ENCODE results near the gene FCAR.
"Not testable (repeated sequence)": the region's sequence is repeated elsewhere in the genome, so short reads cannot be mapped to it uniquely, and the experiment has no call there.

The FCAR gene

GRCh38 chr19:54873990-54874389 lies at the start of gene FCAR:
FCAR (plus strand) TSS chr19:54874235; CDS start chr19:54874290, 55 bp downstream.
- no peak within 1 kb of the TSS for H3K27ac ChIP-seq (ENCODE audit: low read length)
- H3K9me3 ChIP-seq (ENCODE audit: control insufficient read depth, low read depth, low read length), result peaks cover 4% of the 10 kb centered on the region
- H3K4me3 ChIP-seq (ENCODE audit: low read length), result no peak within 1 kb of the TSS
- no peak within 1 kb of the TSS for H3K9ac ChIP-seq (ENCODE audit: low read length)
- H3K27me3 ChIP-seq (ENCODE audit: control insufficient read depth, insufficient read depth, low read length), result no peaks in the 10 kb centered on the region
- H3K4me1 ChIP-seq (ENCODE audit: control insufficient read depth, low read depth, low read length), result no peaks in the 10 kb centered on the region
- no peaks in the 10 kb centered on the region for H3K36me3 ChIP-seq (ENCODE audit: control insufficient read depth, low read depth, low read length)

GRCh38 chr19:54824416-54824815 lies 49.6 kb upstream of the FCAR start:
- not testable (repeated sequence) for H3K27me3 ChIP-seq (ENCODE audit: control insufficient read depth, insufficient read depth, low read length); H3K4me3 ChIP-seq (ENCODE audit: low read length); H3K27ac ChIP-seq (ENCODE audit: low read length); H3K4me1 ChIP-seq (ENCODE audit: control insufficient read depth, low read depth, low read length); H3K36me3 ChIP-seq (ENCODE audit: control insufficient read depth, low read depth, low read length); H3K9ac ChIP-seq (ENCODE audit: low read length)
- peaks cover 12% of the 10 kb centered on the region for H3K9me3 ChIP-seq (ENCODE audit: control insufficient read depth, low read depth, low read length)

- H3K9me3 ChIP-seq (ENCODE audit: control insufficient read depth, low read depth, low read length), result peaks cover 11% of the 10 kb centered on the region
- not testable (repeated sequence) for H3K9ac ChIP-seq (ENCODE audit: low read length); H3K4me1 ChIP-seq (ENCODE audit: control insufficient read depth, low read depth, low read length); H3K36me3 ChIP-seq (ENCODE audit: control insufficient read depth, low read depth, low read length); H3K27ac ChIP-seq (ENCODE audit: low read length); H3K27me3 ChIP-seq (ENCODE audit: control insufficient read depth, insufficient read depth, low read length); H3K4me3 ChIP-seq (ENCODE audit: low read length)
These were observed 48.7 kb upstream of the FCAR start for GRCh38 chr19:54825326-54825725.

GRCh38 chr19:54828064-54828463 lies 46.0 kb upstream of the FCAR start:
- not testable (repeated sequence) for H3K9ac ChIP-seq (ENCODE audit: low read length); H3K27me3 ChIP-seq (ENCODE audit: control insufficient read depth, insufficient read depth, low read length); H3K36me3 ChIP-seq (ENCODE audit: control insufficient read depth, low read depth, low read length); H3K4me1 ChIP-seq (ENCODE audit: control insufficient read depth, low read depth, low read length); H3K4me3 ChIP-seq (ENCODE audit: low read length); H3K9me3 ChIP-seq (ENCODE audit: control insufficient read depth, low read depth, low read length); H3K27ac ChIP-seq (ENCODE audit: low read length)

- H3K4me1 ChIP-seq (ENCODE audit: control insufficient read depth, low read depth, low read length); H3K27me3 ChIP-seq (ENCODE audit: control insufficient read depth, insufficient read depth, low read length); H3K9ac ChIP-seq (ENCODE audit: low read length); H3K4me3 ChIP-seq (ENCODE audit: low read length); H3K27ac ChIP-seq (ENCODE audit: low read length); H3K36me3 ChIP-seq (ENCODE audit: control insufficient read depth, low read depth, low read length); H3K9me3 ChIP-seq (ENCODE audit: control insufficient read depth, low read depth, low read length): not testable (repeated sequence)
These were observed 41.5 kb upstream of the FCAR start, which contains the start of gene KIR2DS4 for GRCh38 chr19:54832496-54832895. KIR2DS4 (plus strand) TSS chr19:54832676.

GRCh38 chr19:54835126-54835525 lies 38.9 kb upstream of the FCAR start:
- H3K27ac ChIP-seq (ENCODE audit: low read length); H3K27me3 ChIP-seq (ENCODE audit: control insufficient read depth, insufficient read depth, low read length); H3K9me3 ChIP-seq (ENCODE audit: control insufficient read depth, low read depth, low read length); H3K36me3 ChIP-seq (ENCODE audit: control insufficient read depth, low read depth, low read length); H3K4me3 ChIP-seq (ENCODE audit: low read length); H3K4me1 ChIP-seq (ENCODE audit: control insufficient read depth, low read depth, low read length); H3K9ac ChIP-seq (ENCODE audit: low read length): not testable (repeated sequence)

GRCh38 chr19:54837522-54837921 lies 36.5 kb upstream of the FCAR start:
- not testable (repeated sequence) for H3K4me3 ChIP-seq (ENCODE audit: low read length); H3K27ac ChIP-seq (ENCODE audit: low read length); H3K4me1 ChIP-seq (ENCODE audit: control insufficient read depth, low read depth, low read length); H3K27me3 ChIP-seq (ENCODE audit: control insufficient read depth, insufficient read depth, low read length); H3K36me3 ChIP-seq (ENCODE audit: control insufficient read depth, low read depth, low read length); H3K9ac ChIP-seq (ENCODE audit: low read length); H3K9me3 ChIP-seq (ENCODE audit: control insufficient read depth, low read depth, low read length)

GRCh38 chr19:54843171-54843570 lies 30.9 kb upstream of the FCAR start:
- H3K4me3 ChIP-seq (ENCODE audit: low read length); H3K4me1 ChIP-seq (ENCODE audit: control insufficient read depth, low read depth, low read length); H3K27ac ChIP-seq (ENCODE audit: low read length); H3K27me3 ChIP-seq (ENCODE audit: control insufficient read depth, insufficient read depth, low read length); H3K9ac ChIP-seq (ENCODE audit: low read length); H3K36me3 ChIP-seq (ENCODE audit: control insufficient read depth, low read depth, low read length): not testable (repeated sequence)
- H3K9me3 ChIP-seq (ENCODE audit: control insufficient read depth, low read depth, low read length), result peaks cover 12% of the 10 kb centered on the region

GRCh38 chr19:54850061-54850640 lies 23.9 kb upstream of the FCAR start, which contains the start of gene KIR3DL2:
KIR3DL2 (plus strand) TSS chr19:54850443; CDS start chr19:54850476, 33 bp downstream.
- H3K4me3 ChIP-seq (ENCODE audit: low read length); H3K4me1 ChIP-seq (ENCODE audit: control insufficient read depth, low read depth, low read length); H3K27ac ChIP-seq (ENCODE audit: low read length); H3K36me3 ChIP-seq (ENCODE audit: control insufficient read depth, low read depth, low read length); H3K27me3 ChIP-seq (ENCODE audit: control insufficient read depth, insufficient read depth, low read length); H3K9ac ChIP-seq (ENCODE audit: low read length): not testable (repeated sequence)
- peaks cover 27% of the 10 kb centered on the region for H3K9me3 ChIP-seq (ENCODE audit: control insufficient read depth, low read depth, low read length)

GRCh38 chr19:54850930-54851329 lies 23.1 kb upstream of the FCAR start:
- no peak overlapping the region for H3K27ac ChIP-seq (ENCODE audit: low read length)
- H3K4me1 ChIP-seq (ENCODE audit: control insufficient read depth, low read depth, low read length), result no peaks in the 10 kb centered on the region
- H3K27me3 ChIP-seq (ENCODE audit: control insufficient read depth, insufficient read depth, low read length), result no peaks in the 10 kb centered on the region
- peaks cover 27% of the 10 kb centered on the region for H3K9me3 ChIP-seq (ENCODE audit: control insufficient read depth, low read depth, low read length)
- H3K4me3 ChIP-seq (ENCODE audit: low read length), result no peak overlapping the region
- H3K9ac ChIP-seq (ENCODE audit: low read length), result no peak overlapping the region
- H3K36me3 ChIP-seq (ENCODE audit: control insufficient read depth, low read depth, low read length), result no peaks in the 10 kb centered on the region

- Histone ChIP-seq H3K9ac (ENCODE audit: low read length) (no peak overlapping the region), H3K27me3 (ENCODE audit: control insufficient read depth, insufficient read depth, low read length) (no peaks in the 10 kb centered on the region), H3K27ac (ENCODE audit: low read length) (no peak overlapping the region), H3K4me3 (ENCODE audit: low read length) (no peak overlapping the region), H3K9me3 (ENCODE audit: control insufficient read depth, low read depth, low read length) (peaks cover 27% of the 10 kb centered on the region), H3K36me3 (ENCODE audit: control insufficient read depth, low read depth, low read length) (no peaks in the 10 kb centered on the region), H3K4me1 (ENCODE audit: control insufficient read depth, low read depth, low read length) (no peaks in the 10 kb centered on the region)
These were observed 22.7 kb upstream of the FCAR start for GRCh38 chr19:54851353-54851752.

- not testable (repeated sequence) for H3K9ac ChIP-seq (ENCODE audit: low read length); H3K27me3 ChIP-seq (ENCODE audit: control insufficient read depth, insufficient read depth, low read length); H3K9me3 ChIP-seq (ENCODE audit: control insufficient read depth, low read depth, low read length); H3K4me1 ChIP-seq (ENCODE audit: control insufficient read depth, low read depth, low read length); H3K36me3 ChIP-seq (ENCODE audit: control insufficient read depth, low read depth, low read length); H3K27ac ChIP-seq (ENCODE audit: low read length); H3K4me3 ChIP-seq (ENCODE audit: low read length)
These were observed 18.8 kb upstream of the FCAR start for GRCh38 chr19:54855241-54855640.
